Endodermal cell (in vitro differentiated cells): ENCODE data around the gene EIF3I. TPM values are rescaled to one million over a fixed set of nuclear protein-coding genes. Genes with fewer than 3 reads are reported as not detected.
A peak's percentile ranks its signal among the peaks of the same experiment; 100 is the strongest.

Experiments
- DNase-seq: peaks from one replicate; pipeline ENCODE4 v3.0.0-alpha.2; 2017
- H3K27ac ChIP-seq: 2 replicates; pipeline ENCODE4 v1.5.1; 2013; ENCODE audit warnings: mild to moderate bottlenecking, low read depth, low read length, moderate library complexity
- H3K27me3 ChIP-seq: 2 replicates; pipeline ENCODE4 v1.6.1; 2013; ENCODE audit warnings: mild to moderate bottlenecking, low read length, moderate library complexity; ENCODE audit not compliant: insufficient read depth, control insufficient read depth, poor library complexity, severe bottlenecking
- H3K36me3 ChIP-seq: 2 replicates; pipeline ENCODE4 v1.7.0; 2013; ENCODE audit warnings: mild to moderate bottlenecking, low read length, moderate library complexity; ENCODE audit not compliant: control insufficient read depth, insufficient read depth
- H3K4me1 ChIP-seq: one replicate; pipeline ENCODE4 v1.7.0; 2013; ENCODE audit warnings: low read length; ENCODE audit not compliant: control insufficient read depth, insufficient read depth
- H3K4me3 ChIP-seq: 2 replicates; pipeline ENCODE4 v1.5.1; 2013; ENCODE audit warnings: mild to moderate bottlenecking, low read length, moderate library complexity
- H3K9ac ChIP-seq: 2 replicates; pipeline ENCODE4 v1.6.1; 2013; ENCODE audit warnings: mild to moderate bottlenecking, low read length, moderate library complexity; ENCODE audit not compliant: poor library complexity, severe bottlenecking; ENCODE audit errors: extremely low read depth
- H3K9me3 ChIP-seq: 2 replicates; pipeline ENCODE4 v1.6.1; 2013; ENCODE audit warnings: mild to moderate bottlenecking, low read length, moderate library complexity; ENCODE audit not compliant: control insufficient read depth
- H3K27ac Mint-ChIP-seq: 2 replicates; pipeline ENCODE4 v1.8.0; 2020; ENCODE audit warnings: mixed read lengths
- H3K27me3 Mint-ChIP-seq: 2 replicates; pipeline ENCODE4 v1.8.0; 2021; ENCODE audit warnings: mild to moderate bottlenecking, mixed read lengths; ENCODE audit not compliant: insufficient read depth
- H3K36me3 Mint-ChIP-seq: 2 replicates; pipeline ENCODE4 v1.8.0; 2020; ENCODE audit warnings: low read depth, mixed read lengths
- H3K4me1 Mint-ChIP-seq: 2 replicates; pipeline ENCODE4 v1.8.0; 2020; ENCODE audit warnings: mixed read lengths
- H3K4me3 Mint-ChIP-seq: 2 replicates; pipeline ENCODE4 v1.8.0; 2020; ENCODE audit warnings: mild to moderate bottlenecking, moderate library complexity, mixed read lengths
- H3K9me3 Mint-ChIP-seq: 2 replicates; pipeline ENCODE4 v1.8.0; 2020; ENCODE audit warnings: mild to moderate bottlenecking, mixed read lengths
- WGBS, 2 experiments: methylation state at CpG; one replicate each; pipeline versions ENCODE4 v1.1.5 to v1.1.7; 2013; ENCODE audit warnings: missing lambda C conversion rate in 2 of 2, mixed read lengths in 1 of 2; ENCODE audit not compliant: insufficient coverage in 1 of 2, insufficient read length in 1 of 2; 5-methylcytosine and 5-hydroxymethylcytosine counted together
- total RNA-seq, 2 donors: library from RNA; stranded (reverse); fragmentation: NEBNext Ultra II Directional in 1 of 2; extraction: Animal tissue kit (Norgen Biotek cat#: 25700) in 1 of 2; gene quantifications; 2 replicates in 1 of 2; 3 replicates in 1 of 2; pipeline ENCODE4 v1.2.1, GENCODE V29; 2021
- TF ChIP-seq, protein P1 (sequence below): fragments of 200-600 bp; sonication (generic); conservative IDR thresholded peaks from 2 replicates; pipeline ENCODE4 v1.5.0; 2021; ENCODE audit warnings: antibody characterized with exemption, mild to moderate bottlenecking

The EIF3I gene
- total RNA-seq, 2 donors from 2014 or later: 194 to 198 TPM

GRCh38 chr1:32208469-32208868, 13.7 kb upstream of the EIF3I start:
- TF ChIP-seq, protein P1, sequence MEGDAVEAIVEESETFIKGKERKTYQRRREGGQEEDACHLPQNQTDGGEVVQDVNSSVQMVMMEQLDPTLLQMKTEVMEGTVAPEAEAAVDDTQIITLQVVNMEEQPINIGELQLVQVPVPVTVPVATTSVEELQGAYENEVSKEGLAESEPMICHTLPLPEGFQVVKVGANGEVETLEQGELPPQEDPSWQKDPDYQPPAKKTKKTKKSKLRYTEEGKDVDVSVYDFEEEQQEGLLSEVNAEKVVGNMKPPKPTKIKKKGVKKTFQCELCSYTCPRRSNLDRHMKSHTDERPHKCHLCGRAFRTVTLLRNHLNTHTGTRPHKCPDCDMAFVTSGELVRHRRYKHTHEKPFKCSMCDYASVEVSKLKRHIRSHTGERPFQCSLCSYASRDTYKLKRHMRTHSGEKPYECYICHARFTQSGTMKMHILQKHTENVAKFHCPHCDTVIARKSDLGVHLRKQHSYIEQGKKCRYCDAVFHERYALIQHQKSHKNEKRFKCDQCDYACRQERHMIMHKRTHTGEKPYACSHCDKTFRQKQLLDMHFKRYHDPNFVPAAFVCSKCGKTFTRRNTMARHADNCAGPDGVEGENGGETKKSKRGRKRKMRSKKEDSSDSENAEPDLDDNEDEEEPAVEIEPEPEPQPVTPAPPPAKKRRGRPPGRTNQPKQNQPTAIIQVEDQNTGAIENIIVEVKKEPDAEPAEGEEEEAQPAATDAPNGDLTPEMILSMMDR: no peak
- Mint-ChIP-seq H3K27me3 (peaks cover 8% of the 10 kb centered on the region), H3K4me3 (no peak overlapping the region), H3K4me1 (peaks cover 5% of the 10 kb centered on the region), H3K27ac (no peak overlapping the region), H3K9me3 (no peaks in the 10 kb centered on the region), H3K36me3 (peaks cover 4% of the 10 kb centered on the region)
- Histone ChIP-seq H3K9ac (no peak overlapping the region), H3K27me3 (no peaks in the 10 kb centered on the region), H3K36me3 (peaks cover 14% of the 10 kb centered on the region), H3K9me3 (no peaks in the 10 kb centered on the region), H3K27ac (no peak overlapping the region), H3K4me1 (no peaks in the 10 kb centered on the region), H3K4me3 (no peak overlapping the region)
- 83 to 95% methylated on average over 4 to 6 of the region's 6 CpGs for WGBS, 2 experiments
- no peak for DNase-seq

DNA sequence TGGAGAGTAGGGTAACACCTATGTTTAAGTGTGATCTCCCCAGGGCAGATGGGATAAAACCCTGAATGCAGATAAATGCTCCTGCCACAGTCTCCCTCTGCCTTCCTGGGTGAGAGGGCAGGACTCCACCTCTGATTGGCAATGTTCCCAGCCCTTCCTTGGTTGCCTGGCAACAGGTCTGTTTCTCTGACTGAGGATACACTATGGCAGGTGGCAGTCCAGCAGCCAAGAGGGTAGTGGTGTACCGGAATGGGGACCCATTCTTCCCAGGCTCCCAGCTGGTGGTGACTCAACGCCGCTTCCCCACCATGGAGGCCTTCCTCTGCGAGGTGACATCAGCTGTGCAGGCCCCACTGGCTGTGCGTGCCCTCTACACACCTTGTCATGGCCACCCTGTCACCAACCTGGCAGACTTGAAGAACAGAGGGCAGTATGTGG, 13.3 kb upstream of the EIF3I start, which contains the start of gene DCDC2B:
Gene DCDC2B, plus strand, starts transcription at position 199 of the 438 bp plus-strand sequence. Its CDS starts 5 bp downstream, at position 204.
- no peaks in the 10 kb centered on the region for H3K9me3 ChIP-seq
- no peak within 1 kb of the TSS for H3K9ac ChIP-seq
- 91 to 100% methylated on average over 1 to 5 of the region's 5 CpGs for WGBS, 2 experiments
- no peak for DNase-seq
- H3K27ac ChIP-seq: no peak within 1 kb of the TSS
- H3K4me3 ChIP-seq: no peak within 1 kb of the TSS
- TF ChIP-seq, protein P1: no peak
- no peaks in the 10 kb centered on the region for H3K27me3 ChIP-seq
- H3K4me1 Mint-ChIP-seq: peaks cover 5% of the 10 kb centered on the region
- H3K27me3 Mint-ChIP-seq: peaks cover 7% of the 10 kb centered on the region
- H3K4me3 Mint-ChIP-seq: no peak within 1 kb of the TSS
- H3K9me3 Mint-ChIP-seq: no peaks in the 10 kb centered on the region
- H3K4me1 ChIP-seq: no peaks in the 10 kb centered on the region
- H3K36me3 ChIP-seq: peaks cover 14% of the 10 kb centered on the region
- H3K27ac Mint-ChIP-seq: no peak within 1 kb of the TSS
- H3K36me3 Mint-ChIP-seq: peaks cover 4% of the 10 kb centered on the region

DNA sequence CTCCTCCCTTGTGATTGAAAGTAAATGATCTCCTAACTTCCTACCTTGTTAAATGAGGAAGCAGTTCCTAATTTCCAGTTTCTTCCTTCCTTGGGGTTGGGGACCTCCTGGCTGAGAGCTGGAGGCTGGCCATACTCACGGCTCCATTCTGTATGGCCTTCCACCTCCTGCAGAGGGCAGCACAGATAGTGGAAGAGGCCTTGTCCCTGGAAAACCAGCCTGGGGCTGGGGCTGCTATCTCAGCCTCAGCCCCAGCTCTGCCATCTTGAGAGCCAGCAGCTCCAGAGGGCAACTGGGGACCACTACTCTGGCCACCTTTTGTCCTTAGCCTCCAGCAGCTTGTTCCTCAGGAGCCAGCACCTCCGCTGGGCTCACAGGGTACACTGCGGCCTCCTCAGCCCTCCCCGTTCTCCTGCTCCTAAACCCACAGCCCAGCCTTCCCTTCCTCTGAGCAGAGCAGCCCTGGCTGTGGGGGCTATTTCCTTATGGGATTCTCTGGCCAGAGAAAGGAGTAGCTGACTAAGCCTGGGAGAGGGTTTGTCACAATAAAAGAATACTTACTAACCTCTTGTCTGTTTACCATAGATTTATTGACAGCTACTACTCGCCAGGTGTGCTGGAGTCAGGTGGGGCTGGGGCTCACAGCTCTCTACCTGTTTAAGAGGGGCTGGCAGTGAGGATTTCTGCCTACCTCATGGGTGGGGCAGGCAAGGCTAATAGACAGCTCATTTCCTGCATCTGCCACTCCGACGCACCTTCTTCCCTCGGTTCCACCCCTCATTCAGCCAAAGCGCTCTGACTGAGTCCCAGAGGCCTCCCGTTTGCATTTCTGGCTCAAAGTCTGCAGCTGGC, 6.4 kb upstream of the EIF3I start:
- 87 to 96% methylated on average over 5 to 10 of the region's 10 CpGs for WGBS, 2 experiments
- no peak overlapping the region for H3K27ac ChIP-seq
- no peaks in the 10 kb centered on the region for H3K27me3 ChIP-seq
- TF ChIP-seq, protein P1: peak; percentile 87
- peaks cover 43% of the 10 kb centered on the region for H3K36me3 ChIP-seq
- Mint-ChIP-seq H3K27ac (no peak overlapping the region), H3K36me3 (peaks cover 33% of the 10 kb centered on the region), H3K27me3 (no peaks in the 10 kb centered on the region), H3K9me3 (no peaks in the 10 kb centered on the region), H3K4me1 (no peaks in the 10 kb centered on the region), H3K4me3 (no peak overlapping the region)
- no peaks in the 10 kb centered on the region for H3K9me3 ChIP-seq
- no peak overlapping the region for H3K4me3 ChIP-seq
- no peaks in the 10 kb centered on the region for H3K4me1 ChIP-seq
- peak; percentile 90 for DNase-seq
- no peak overlapping the region for H3K9ac ChIP-seq
